Astrocyte of the cerebellum (primary cell): ENCODE results near the gene PPM1D.
"Not testable (repeated sequence)": the region's sequence is repeated elsewhere in the genome, so short reads cannot be mapped to it uniquely, and the experiment has no call there.

Experiments
- DNase-seq: peaks from one replicate; pipeline ENCODE4 v3.0.0-alpha.2; 2011; ENCODE audit warnings: low read depth
- H3K4me3 ChIP-seq: 2 replicates; pipeline ENCODE4 v1.5.1; 2011; ENCODE audit warnings: mild to moderate bottlenecking, low read depth, low read length, moderate library complexity
- CTCF ChIP-seq: IDR thresholded peaks from 2 replicates; pipeline ENCODE4 v1.5.1; 2012; ENCODE audit warnings: low read length, low read depth, moderate library complexity, mild to moderate bottlenecking; ENCODE audit errors: missing control alignments
- in situ Hi-C: cut with HindIII; loops from 2 replicates; pipeline ENCODE4 v1.10.0; 2017; ENCODE audit warnings: low sequenced_read_pairs

Gene PPM1D

DNA sequence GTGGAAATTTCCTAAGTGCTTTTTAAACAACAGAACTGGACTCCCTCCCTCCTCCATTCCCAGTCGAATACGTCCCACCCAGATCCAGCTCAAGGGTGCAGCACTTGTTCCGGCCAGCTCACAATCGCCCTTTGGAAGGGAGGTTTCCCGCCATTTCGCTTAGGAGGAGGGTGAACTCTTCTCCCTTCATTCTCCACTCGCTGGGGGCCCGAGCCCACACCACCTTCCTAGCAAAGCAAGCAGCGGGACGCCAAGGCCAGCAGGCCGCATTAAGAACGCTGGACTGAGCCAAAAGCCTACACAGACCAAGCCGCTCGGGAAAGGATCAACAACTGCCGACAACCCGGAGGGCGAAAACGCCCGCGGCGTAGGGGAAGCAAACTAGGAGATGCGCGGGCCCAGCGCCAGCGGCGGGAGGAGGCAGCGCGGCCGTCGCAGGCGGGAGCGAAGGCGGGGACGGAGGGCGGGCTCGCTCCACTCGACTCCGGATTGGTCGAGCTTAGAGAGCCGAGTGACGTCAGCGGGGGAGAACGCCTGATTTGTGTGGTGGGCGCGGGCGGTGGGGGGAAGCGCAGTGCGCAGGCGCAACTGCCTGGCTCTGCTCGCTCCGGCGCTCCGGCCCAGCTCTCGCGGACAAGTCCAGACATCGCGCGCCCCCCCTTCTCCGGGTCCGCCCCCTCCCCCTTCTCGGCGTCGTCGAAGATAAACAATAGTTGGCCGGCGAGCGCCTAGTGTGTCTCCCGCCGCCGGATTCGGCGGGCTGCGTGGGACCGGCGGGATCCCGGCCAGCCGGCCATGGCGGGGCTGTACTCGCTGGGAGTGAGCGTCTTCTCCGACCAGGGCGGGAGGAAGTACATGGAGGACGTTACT is at the start of gene PPM1D:
Gene PPM1D, plus strand, starts transcription at position 574 of the 870 bp plus-strand sequence. Its CDS starts 222 bp downstream, at position 796.
- peak within 1 kb of the TSS; percentile 91 for H3K4me3 ChIP-seq
- no peak for TF ChIP-seq CTCF
- in situ Hi-C loops, result no loop called here
- peak; percentile 98 for DNase-seq

DNA sequence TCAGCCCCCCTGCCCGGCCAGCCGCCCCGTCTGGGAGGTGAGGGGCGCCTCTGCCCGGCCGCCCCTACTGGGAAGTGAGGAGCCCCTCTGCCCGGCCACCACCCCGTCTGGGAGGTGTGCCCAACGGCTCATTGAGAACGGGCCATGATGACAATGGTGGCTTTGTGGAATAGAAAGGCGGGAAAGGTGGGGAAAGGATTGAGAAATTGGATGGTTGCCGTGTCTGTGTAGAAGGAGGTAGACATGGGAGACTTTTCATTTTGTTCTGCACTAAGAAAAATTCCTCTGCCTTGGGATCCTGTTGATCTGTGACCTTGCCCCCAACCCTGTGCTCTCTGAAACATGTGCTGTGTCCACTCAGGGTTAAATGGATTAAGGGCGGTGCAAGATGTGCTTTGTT is 47.7 kb upstream of the PPM1D start:
- DNase-seq, in situ Hi-C loops, H3K4me3 ChIP-seq: not testable (repeated sequence)

GRCh38 chr17:60554377-60554788 is 45.6 kb upstream of the PPM1D start:
- peak; percentile 88 for DNase-seq
- in situ Hi-C loops, result no loop called here
- H3K4me3 ChIP-seq, result no peak overlapping the region
- TF ChIP-seq CTCF, result no peak

DNA sequence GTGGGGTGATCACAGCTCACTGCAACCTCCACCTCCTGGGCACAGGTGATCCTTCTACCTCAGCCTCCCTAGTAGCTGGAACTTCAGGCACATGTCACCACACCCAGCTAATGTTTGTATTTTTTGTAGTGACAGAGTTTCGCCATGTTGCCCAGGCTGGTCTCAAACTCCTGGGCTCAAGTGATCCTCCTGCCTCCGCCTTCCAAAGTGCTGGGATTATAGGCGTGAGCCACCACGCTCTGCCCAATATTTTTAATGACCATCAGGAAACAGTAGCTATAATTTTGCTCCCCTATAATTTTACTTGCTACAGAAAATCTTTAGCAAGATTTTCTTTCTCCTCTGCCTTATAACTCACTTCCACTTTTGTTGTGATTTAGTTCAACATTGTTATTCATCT is 44.2 kb upstream of the PPM1D start:
- no peak overlapping the region for H3K4me3 ChIP-seq
- no peak for TF ChIP-seq CTCF
- in situ Hi-C loops, result no loop called here
- no peak for DNase-seq

DNA sequence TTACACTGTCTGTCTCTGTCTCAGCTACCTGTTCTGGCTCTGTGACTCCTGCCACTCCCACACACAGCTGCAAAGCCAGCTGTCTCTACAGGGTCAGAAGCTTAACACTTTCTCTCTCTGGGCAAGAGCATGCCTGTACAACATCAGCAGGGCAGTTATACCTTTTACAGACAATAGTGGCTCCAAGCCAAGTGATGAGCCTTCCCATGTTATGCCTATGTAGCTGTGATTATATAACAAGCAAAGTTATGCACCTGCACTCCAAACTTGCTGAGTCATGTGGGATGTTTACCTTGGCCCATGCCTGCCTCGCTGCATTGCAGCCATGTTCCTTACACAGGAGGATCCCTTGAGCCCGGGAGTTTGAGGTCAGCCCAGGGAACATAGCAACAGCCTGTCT is 42.2 kb upstream of the PPM1D start:
- H3K4me3 ChIP-seq, result no peak overlapping the region
- TF ChIP-seq CTCF, result no peak
- DNase-seq, result no peak
- in situ Hi-C loops, result no loop called here

- no peak for DNase-seq
- no peak for TF ChIP-seq CTCF
- H3K4me3 ChIP-seq, result no peak overlapping the region
- in situ Hi-C loops, result no loop called here
These were observed 40.4 kb upstream of the PPM1D start for GRCh38 chr17:60559659-60559994.

DNA sequence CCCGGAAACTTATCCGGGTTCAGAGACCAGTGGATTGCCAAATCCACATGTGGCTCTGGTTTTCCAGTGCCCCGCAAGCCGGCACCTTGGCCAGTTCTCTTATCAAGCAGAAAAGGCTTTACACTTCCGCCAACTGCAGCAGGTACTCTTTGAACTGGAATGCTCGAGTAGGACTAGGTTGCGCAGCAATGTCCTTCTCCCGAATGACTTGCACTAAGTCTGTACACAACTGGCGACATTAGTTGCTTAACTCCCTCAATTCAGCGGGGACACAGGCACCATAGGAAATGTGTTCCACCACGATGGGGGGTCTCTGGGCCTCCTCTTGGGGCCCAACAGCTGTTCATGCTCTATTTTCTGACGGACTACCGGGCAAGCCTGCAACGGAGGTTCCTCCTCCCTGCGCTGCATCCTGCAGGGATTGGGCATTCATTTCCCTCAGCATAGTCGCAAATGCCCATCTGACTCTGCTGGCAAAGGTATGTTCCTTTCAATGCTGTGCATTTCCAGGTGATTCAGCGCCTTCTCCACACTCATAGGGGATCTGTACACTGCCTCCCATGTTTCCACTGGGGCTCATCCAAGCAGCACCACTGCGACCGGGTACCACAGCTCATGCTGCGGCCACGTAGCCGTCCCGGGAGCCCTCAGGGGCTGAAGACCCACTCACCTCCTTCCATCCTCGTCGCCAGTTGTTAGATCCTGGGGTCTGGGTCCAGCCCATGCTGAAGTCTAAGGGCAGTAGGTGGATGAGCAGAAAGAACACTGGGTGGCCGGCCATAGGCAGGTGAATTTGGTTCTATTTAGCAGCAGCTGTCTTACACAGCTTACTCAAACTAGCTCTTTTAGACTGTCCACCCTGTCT is 39.8 kb upstream of the PPM1D start:
- no peak overlapping the region for H3K4me3 ChIP-seq
- in situ Hi-C loops, result no loop called here
- no peak for TF ChIP-seq CTCF
- no peak for DNase-seq
